Measurements from ENCODE around the gene FAM83F.

Gene FAM83F

DNA sequence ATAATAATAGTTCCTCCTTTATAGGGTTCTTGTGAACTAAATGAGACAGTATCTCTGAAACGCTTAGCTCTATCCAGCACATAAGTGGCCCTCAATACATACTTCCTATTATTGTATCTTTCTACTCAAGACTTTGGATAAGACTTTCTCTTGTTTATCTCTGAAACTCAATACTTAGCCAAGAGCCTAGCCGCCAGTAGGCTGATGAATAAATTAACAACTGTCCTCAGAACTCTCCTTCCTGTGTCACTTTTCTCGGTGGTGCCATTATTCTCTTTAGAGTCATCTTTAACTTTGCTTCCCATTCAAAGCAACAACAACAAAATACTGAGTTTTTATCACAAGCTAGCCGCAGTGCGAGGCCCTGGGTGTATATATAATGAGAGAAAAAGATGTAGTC, 86.9 kb downstream of the FAM83F start:
- TF ChIP-seq, protein P1, sequence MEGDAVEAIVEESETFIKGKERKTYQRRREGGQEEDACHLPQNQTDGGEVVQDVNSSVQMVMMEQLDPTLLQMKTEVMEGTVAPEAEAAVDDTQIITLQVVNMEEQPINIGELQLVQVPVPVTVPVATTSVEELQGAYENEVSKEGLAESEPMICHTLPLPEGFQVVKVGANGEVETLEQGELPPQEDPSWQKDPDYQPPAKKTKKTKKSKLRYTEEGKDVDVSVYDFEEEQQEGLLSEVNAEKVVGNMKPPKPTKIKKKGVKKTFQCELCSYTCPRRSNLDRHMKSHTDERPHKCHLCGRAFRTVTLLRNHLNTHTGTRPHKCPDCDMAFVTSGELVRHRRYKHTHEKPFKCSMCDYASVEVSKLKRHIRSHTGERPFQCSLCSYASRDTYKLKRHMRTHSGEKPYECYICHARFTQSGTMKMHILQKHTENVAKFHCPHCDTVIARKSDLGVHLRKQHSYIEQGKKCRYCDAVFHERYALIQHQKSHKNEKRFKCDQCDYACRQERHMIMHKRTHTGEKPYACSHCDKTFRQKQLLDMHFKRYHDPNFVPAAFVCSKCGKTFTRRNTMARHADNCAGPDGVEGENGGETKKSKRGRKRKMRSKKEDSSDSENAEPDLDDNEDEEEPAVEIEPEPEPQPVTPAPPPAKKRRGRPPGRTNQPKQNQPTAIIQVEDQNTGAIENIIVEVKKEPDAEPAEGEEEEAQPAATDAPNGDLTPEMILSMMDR (IDR thresholded peaks at IDR 0.05): no peak

DNA sequence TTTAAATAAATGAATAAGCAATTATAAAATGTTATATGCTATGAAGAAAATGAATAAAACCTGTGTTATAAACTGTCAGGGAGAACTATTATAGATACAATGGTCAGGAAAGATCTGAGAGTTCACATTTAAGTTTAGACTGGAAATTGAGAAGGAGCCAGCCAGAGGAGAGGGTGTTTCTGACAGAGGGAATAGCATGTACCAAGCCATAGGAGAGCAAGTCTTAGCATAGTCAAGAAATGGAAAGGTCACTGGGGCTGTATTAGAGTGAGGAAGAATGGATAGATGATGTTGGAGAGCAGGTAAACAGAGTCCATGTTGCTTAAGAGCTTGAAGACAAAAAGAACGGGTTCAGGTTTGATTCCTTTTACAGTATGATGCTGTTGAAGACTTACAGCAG, 87.4 kb downstream of the FAM83F start:
- TF ChIP-seq, protein P1 (IDR thresholded peaks at IDR 0.05): no peak

DNA sequence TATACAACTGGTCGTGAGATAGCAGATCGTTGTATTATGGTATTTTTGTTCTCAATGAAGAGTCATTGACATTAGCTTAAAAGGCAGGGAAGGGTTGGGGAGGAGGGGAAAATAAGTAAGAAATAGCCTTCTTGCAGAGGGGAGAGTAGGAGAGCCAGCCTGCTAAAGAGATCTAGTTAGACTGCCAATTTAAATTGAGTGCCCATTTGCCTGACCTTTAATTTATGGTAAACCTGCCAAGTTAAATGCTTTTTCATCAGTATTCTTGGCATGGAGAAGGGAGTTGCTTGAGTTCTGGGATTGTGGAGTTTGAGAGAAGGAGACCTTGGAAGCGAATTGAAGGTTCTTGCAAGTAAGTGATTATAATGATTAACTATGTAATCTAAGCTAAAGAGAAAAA, 89.0 kb downstream of the FAM83F start:
- TF ChIP-seq, protein P1 (IDR thresholded peaks at IDR 0.05): no peak

DNA sequence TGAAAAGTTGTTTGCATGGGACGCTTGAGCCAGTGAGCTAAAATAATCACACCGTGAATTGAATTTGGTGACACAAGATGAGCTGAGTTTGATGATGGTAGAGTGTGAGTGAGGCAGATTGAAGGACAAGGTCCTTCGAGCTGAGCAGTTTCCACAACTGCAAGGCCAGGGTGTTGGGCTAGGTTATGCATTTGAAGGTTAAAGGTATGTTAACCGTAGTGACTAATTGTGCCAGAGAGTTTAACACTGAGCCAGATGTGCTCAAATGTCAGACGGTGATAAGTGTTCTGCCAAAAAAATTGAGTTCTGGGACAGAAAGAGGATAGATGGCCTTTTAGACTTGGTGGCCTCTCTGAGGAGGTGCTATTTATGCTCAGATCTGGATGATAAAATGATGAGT, 89.5 kb downstream of the FAM83F start:
- TF ChIP-seq, protein P1 (IDR thresholded peaks at IDR 0.05): no peak

DNA sequence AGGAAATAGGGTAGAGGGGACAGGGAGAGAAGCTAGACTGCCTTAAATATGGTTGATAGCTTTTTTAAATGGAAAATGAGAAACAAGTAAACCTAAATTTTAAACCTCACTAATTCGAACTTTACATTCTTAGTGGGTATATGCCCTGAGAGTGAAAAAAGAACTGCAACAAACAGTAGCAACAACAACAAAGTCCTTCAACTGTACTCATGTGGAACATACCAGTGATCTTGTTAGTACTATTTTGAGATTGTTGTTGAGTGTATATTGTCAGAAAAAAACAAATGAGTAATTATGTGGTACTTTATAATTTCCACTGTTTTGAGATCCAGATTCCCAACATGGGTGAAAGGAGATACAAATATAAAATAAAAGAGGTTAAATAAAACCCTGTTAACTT, 94.1 kb downstream of the FAM83F start:
- TF ChIP-seq, protein P1 (IDR thresholded peaks at IDR 0.05): no peak

Data from LNCAP (cell line).